ENCODE results near the gene A2M. TPM values are rescaled to one million over a fixed set of nuclear protein-coding genes. Genes with fewer than 3 reads are reported as not detected.

A2M gene
- total RNA-seq, 1 donor from 2014 or later = 124 TPM

DNA sequence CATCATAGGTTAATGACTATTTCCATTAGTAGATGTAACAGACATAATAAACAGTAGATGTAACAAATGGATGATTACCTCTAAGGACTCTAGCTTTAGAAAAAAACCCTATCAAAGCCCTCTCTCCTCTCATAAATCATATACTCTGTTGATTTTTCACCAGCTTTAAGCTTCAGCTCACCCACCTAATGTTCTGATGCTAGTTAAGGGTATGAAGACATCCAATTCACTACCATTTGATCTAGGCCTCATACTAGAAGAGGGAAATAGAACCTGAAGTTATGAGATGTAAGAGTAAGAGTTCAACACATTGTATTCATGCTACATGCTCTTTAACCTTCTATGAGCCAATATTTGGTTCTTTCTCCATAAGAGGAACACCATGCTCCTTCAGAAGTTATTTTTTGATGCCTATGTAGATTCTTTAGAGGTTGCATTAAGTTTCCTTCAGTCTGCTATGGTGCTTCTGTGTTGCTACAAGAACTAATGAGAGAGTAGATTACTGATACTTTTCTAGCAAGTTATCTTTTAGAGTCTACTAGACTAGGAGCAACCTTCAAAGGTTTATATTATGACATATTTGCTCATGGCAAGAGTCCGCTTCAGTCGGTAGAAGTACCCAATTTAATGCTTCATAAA lies 16.0 kb downstream of the A2M start:
- no peak for DNase-seq (ENCODE audit: low spot score)

- DNase-seq (ENCODE audit: low spot score) = no peak
These were observed 17.2 kb downstream of the A2M start for GRCh38 chr12:9098463-9099026.

DNA sequence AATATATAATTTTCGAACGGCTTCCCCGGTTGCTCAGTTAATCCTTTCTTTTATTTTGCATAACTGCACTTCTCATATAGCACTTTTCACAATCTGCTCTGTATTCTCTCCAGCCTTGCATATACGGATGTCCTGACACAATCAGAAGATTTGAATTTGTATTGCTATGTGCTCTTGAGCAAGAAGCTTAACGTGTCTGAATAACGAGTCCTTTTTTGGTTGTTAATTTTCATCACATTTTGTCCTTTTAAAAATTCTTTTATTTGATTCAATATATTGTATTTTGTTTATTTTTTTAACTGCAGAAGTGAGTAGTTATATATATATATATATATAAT lies 17.6 kb downstream of the A2M start:
- no peak for DNase-seq (ENCODE audit: low spot score)

- DNase-seq (ENCODE audit: low spot score) = no peak
These were observed 19.0 kb downstream of the A2M start for GRCh38 chr12:9096563-9097176.

DNA sequence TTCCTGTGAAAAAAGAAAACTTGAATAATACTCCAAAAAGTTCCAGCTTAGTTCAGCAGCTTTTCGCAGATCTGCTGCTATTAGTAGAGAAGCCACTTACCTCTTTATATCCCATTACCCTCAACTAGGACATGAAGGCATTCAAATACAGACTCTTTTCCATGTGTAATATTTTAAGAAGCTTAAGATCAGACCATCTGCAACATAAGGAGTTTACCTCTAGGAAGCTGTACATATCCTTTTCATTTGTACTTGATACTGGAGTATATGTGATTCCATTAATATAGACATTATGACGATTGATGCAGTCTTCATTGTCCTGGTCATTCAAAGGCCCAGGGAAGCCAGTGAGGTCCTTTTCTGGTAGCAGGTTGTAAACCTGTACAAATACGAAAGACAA lies 20.4 kb downstream of the A2M start:
- DNase-seq (ENCODE audit: low spot score) = no peak

GRCh38 chr12:9094512-9095206 lies 21.1 kb downstream of the A2M start:
- no peak for DNase-seq (ENCODE audit: low spot score)

- DNase-seq (ENCODE audit: low spot score) = no peak
These were observed 23.7 kb downstream of the A2M start for GRCh38 chr12:9091891-9092598.

GRCh38 chr12:9090220-9090619 lies 25.5 kb downstream of the A2M start:
- no peak for DNase-seq (ENCODE audit: low spot score)

- no peak for DNase-seq (ENCODE audit: low spot score)
These were observed 28.5 kb downstream of the A2M start for GRCh38 chr12:9087087-9087835.

DNA sequence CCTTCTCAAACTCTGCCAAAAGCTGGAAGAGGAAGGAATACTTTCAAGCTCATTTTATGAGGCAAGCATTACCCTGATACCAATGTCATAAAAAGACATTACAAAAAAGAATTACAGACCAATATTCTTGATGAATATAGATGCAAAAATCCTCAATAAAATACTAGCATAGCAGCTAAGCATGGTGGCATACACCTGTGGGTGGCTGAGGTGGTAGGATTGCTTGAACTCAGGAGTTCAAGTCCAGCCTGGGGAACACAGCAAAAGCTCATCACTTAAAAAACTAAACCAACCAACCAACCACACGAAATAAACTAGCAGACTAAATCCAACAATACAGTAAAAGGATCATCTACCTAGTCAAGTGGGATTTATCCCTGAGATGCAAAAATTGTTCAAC lies 29.6 kb downstream of the A2M start:
- no peak for DNase-seq (ENCODE audit: low spot score)

DNA sequence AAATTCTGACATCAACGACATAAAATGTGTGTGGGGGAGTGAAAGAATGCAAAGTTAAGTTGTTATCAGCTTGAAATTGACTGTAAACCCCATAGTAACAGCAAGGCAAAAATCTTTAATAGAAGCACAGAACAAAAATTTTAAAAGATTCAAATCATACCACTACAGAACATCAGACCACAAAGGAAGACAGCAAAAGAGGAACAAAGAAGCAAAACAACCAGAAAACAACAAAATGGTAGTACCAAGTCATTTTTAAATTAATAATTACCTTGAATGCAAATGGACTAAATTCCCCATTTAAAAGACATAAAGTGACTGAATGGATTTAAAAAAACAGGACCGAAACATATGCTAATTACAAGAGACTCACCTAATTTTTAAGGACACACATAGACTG lies 31.3 kb downstream of the A2M start:
- no peak for DNase-seq (ENCODE audit: low spot score)

DNA sequence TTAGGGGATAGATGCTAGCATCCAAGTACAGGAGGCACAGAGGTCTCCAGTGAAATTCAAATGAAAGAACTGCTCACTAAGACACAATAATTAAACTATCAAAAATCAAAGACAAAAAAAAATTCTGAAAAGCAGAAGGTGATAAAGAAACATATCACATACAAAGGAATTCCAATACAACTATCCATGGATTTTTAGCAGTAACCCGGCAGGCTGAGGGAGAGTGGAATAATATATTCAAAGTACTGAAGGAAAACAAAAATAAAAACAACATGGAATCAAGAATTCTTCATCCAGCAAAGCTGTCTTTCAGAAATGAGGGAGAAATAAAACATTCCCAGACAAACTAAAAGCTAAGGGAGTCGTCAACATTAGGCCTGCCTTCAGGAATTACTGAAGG lies 31.9 kb downstream of the A2M start:
- DNase-seq (ENCODE audit: low spot score) = no peak

DNA sequence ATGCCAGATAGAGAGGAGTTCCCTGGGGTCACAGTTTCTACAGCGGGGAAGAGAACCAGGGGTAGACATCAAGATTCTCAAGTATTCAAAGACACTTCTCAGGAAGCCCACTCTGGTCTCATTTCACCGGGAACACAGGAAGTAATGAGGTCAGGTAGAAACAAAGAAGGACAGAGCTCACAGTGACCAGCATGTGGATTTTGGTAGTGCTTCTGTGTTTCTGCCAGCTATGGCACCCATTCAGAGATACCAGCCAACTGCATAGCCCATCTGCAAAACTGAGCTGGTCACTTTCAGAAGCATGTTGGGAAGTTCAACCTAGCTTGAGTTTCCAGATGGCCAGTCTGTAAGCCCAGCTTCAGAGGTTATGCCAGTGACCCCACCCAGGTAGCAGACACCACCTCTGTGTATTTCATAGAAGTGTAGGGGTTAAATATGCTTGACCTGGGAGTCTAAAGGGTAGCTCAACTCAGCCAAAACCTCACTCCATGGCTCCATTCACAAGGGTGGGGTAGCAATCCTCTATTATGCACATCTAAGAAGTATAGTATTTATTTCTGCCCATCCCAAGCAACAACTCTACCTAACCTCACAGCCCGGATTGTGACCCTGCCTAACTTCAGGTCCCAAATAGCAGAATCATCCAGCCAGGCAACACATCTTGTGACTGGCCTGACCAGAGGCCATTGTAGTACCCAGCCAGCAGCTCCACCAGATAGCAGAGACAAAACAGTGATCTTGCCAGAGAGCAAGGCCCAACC lies 33.9 kb downstream of the A2M start:
- no peak for DNase-seq (ENCODE audit: low spot score)

GRCh38 chr12:9079883-9080675 lies 35.6 kb downstream of the A2M start:
- no peak for DNase-seq (ENCODE audit: low spot score)

DNA sequence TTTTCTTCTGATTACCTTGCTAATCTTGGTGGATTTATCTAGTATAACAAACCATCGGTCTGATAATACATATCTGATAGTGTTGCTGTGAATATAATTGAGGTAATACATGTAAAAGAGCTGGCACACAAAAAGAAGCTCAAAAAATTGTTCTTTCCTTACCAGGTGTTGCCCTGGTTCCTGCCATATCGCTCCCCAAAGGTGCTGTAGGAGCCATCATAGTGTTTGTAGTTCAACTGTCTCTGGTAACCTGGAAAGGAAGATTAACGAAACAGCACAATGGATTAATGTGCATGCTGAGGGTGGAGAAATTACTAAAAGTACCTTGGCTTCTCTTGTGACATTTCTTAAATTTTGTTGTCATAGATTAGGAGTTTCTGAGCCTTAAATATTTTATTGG lies 36.6 kb downstream of the A2M start:
- no peak for DNase-seq (ENCODE audit: low spot score)

DNA sequence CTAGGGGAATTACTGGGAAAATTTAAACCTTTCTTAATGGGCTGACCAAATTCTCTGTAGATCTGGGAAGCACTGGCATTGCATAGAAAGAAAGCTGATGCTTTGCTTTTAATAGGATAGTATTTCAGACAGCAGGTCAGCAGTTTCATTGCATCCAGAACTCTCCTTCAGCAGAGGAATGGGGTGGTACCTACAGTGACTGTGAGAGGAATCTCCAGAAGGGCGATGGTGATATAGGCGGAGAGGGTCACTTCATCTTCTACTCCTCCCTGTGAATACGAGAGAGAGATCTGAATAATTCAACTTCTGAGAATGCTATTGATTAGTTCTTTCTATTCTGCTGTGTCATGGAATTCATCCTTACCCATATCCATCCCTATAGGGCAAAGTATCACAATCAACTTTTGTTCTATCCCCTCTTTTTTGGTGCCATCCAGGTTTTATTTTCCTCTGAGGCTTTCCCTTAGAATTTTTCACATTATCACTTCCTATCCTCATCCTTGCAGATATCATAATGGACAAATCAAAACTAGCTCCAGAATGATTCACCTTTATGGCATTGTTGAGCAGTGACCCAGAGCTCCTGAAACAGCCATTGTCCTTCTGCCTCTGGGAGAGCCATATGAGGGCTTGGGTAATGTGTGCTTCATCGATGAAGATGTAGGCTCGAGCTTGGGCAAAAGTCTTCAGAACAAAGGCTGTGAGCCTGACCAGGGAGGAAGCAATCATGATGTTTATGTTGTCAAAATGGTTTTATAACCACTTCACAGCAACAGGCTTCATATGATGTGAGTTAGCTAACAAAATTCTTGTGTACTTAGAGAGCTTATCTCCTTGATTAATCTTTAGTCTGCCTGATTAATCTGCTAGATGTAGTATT lies 38.3 kb downstream of the A2M start:
- no peak for DNase-seq (ENCODE audit: low spot score)

DNA sequence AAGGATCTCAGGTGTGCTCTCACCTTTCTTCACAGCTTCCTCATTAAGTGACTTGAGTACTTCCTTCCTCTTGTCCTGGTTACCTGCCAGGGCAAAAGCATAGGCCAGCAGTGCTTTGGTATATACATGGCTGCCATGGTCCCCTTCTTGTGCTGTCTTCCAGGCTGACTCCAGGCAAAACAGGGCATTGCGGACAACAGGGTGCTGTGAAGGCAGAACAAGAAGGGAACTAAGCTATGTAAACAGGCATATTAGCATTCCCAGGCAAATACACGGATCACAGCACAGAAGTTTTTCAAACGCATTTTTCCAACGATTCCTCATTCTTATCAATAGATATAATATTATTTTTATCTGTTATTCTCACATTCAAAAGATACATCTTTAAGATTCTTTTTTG lies 39.0 kb downstream of the A2M start:
- no peak for DNase-seq (ENCODE audit: low spot score)

GRCh38 chr12:9075138-9075535 lies 40.6 kb downstream of the A2M start:
- no peak for DNase-seq (ENCODE audit: low spot score)
